Forelimb muscle (tissue), 1 donor: ENCODE results near the gene SP6. TPM values are rescaled to one million over a fixed set of nuclear protein-coding genes. Genes with fewer than 3 reads are reported as not detected.

Experiments
- DNase-seq: peaks from one replicate; pipeline ENCODE4 v3.0.0-alpha.2; 2013; ENCODE audit warnings: low read depth
- polyA plus RNA-seq: library from polyadenylated mRNA; unstranded; fragments of 120-200 nt; gene quantifications from one replicate; pipeline ENCODE4 v1.2.1, GENCODE V29; 2013; ENCODE audit not compliant: insufficient read length

Gene SP6
- polyA plus RNA-seq, 1 donor, result 1.0 TPM

GRCh38 chr17:47856830-47857229 lies 5.9 kb upstream of the SP6 start:
- no peak for DNase-seq

- no peak for DNase-seq
Measured at GRCh38 chr17:47855737-47856136, 4.8 kb upstream of the SP6 start.

- DNase-seq, result no peak
Measured at GRCh38 chr17:47853616-47854015, 2.7 kb upstream of the SP6 start.

GRCh38 chr17:47852113-47852949 lies 1.4 kb upstream of the SP6 start:
- DNase-seq, result no peak

- no peak for DNase-seq
Measured at GRCh38 chr17:47851764-47852112, 775 bp upstream of the SP6 start.

GRCh38 chr17:47850373-47850691 lies 631 bp downstream of the SP6 start:
- DNase-seq, result no peak

GRCh38 chr17:47848198-47848513 lies 2.8 kb downstream of the SP6 start:
- no peak for DNase-seq

GRCh38 chr17:47847341-47848197 lies 3.4 kb downstream of the SP6 start:
- no peak for DNase-seq

- no peak for DNase-seq
Measured at GRCh38 chr17:47846716-47847340, 4.1 kb downstream of the SP6 start.

- no peak for DNase-seq
Measured at GRCh38 chr17:47845716-47846075, 5.3 kb downstream of the SP6 start.

GRCh38 chr17:47844814-47845715 lies 5.9 kb downstream of the SP6 start:
- no peak for DNase-seq

GRCh38 chr17:47844227-47844626 lies 6.7 kb downstream of the SP6 start:
- no peak for DNase-seq

- DNase-seq, result no peak
Measured at GRCh38 chr17:47843391-47843730, 7.6 kb downstream of the SP6 start.

GRCh38 chr17:47841488-47842291 lies 9.3 kb downstream of the SP6 start:
- DNase-seq, result no peak

- DNase-seq, result no peak
Measured at GRCh38 chr17:47840742-47841487, 10.0 kb downstream of the SP6 start, which contains the start of gene SCRN2. SCRN2 (minus strand) TSS chr17:47841273; CDS start chr17:47840843, 430 bp downstream.

GRCh38 chr17:47840001-47840741 lies 10.8 kb downstream of the SP6 start:
- DNase-seq, result no peak

GRCh38 chr17:47839071-47839470 lies 11.9 kb downstream of the SP6 start:
- no peak for DNase-seq

GRCh38 chr17:47838636-47839035 lies 12.3 kb downstream of the SP6 start:
- no peak for DNase-seq

- DNase-seq, result no peak
Measured at GRCh38 chr17:47837401-47838039, 13.4 kb downstream of the SP6 start.
